Activated CD8-positive, alpha-beta T cell treated with anti-CD3 and anti-CD28 coated beads, Interleukin-2, amount 10 ng/mL, durations not matched to agents 7 days and 5 days (primary cell): ENCODE results near the gene SNX3. TPM values are rescaled to one million over a fixed set of nuclear protein-coding genes. Genes with fewer than 3 reads are reported as not detected.
A peak's percentile ranks its signal among the peaks of the same experiment; 100 is the strongest.

Experiments used
- ATAC-seq: fragments of 150-1000 bp; cut with Tn5 transposase; one replicate; pipeline ENCODE4 v1.10.0; 2021; ENCODE audit warnings: moderate library complexity
- CTCF ChIA-PET: fragments of 350-600 bp; sonication (Branson Sonifier 250); formaldehyde crosslinking; loops from one replicate; lab custom pipeline; 2021; ENCODE audit warnings: antibody characterized with exemption; lab: Charles Lee
- POLR2A ChIA-PET: fragments of 350-600 bp; sonication (Branson Sonifier 250); formaldehyde crosslinking; loops from one replicate; lab custom pipeline; 2021; ENCODE audit warnings: antibody characterized with exemption; lab: Charles Lee
- DNase-seq: peaks from one replicate; pipeline ENCODE4 v3.0.0-alpha.2; 2020
- H3K27ac Mint-ChIP-seq: one replicate; pipeline ENCODE4 v1.8.0; 2021; ENCODE audit warnings: mild to moderate bottlenecking, mixed read lengths
- H3K27me3 Mint-ChIP-seq: one replicate; pipeline ENCODE4 v1.8.0; 2021; ENCODE audit warnings: low read depth, mixed read lengths
- H3K36me3 Mint-ChIP-seq: one replicate; pipeline ENCODE4 v1.8.0; 2021; ENCODE audit warnings: low read depth, mixed read lengths
- H3K4me1 Mint-ChIP-seq: one replicate; pipeline ENCODE4 v1.8.0; 2021; ENCODE audit warnings: low read depth, mixed read lengths
- H3K4me3 Mint-ChIP-seq: one replicate; pipeline ENCODE4 v1.8.0; 2021; ENCODE audit warnings: mild to moderate bottlenecking, mixed read lengths
- H3K9me3 Mint-ChIP-seq: one replicate; pipeline ENCODE4 v1.8.0; 2022; ENCODE audit warnings: mixed read lengths; ENCODE audit not compliant: insufficient read depth
- total RNA-seq, 2 experiments: library from RNA; stranded (reverse); gene quantifications; one replicate each; pipeline ENCODE4 v1.2.3, GENCODE V29; 2021

SNX3 gene
- total RNA-seq, 2 experiments from 2014 or later, result 91.5 to 91.9 TPM

- ATAC-seq, result no peak
- no peak overlapping the region for H3K27ac Mint-ChIP-seq
- H3K4me3 Mint-ChIP-seq, result no peak overlapping the region
- no peak for DNase-seq
- POLR2A ChIA-PET, result no interaction called here
- CTCF ChIA-PET, result interaction anchor here (1.3 to 1.5 kb wide), 2 partner anchors 12 to 14 kb away, joined by 3 to 4 read pairs; partner anchors contain the start of gene NR2E1
- H3K9me3 Mint-ChIP-seq, result no peaks in the 10 kb centered on the region
- peaks cover 13% of the 10 kb centered on the region for H3K4me1 Mint-ChIP-seq
- peaks cover 5% of the 10 kb centered on the region for H3K36me3 Mint-ChIP-seq
- peaks cover 70% of the 10 kb centered on the region for H3K27me3 Mint-ChIP-seq
Observed at GRCh38 chr6:108179741-108180140, 81.1 kb downstream of the SNX3 start.

GRCh38 chr6:108176281-108177089 lies 84.4 kb downstream of the SNX3 start:
- DNase-seq, result no peak
- peaks cover 15% of the 10 kb centered on the region for H3K4me1 Mint-ChIP-seq
- peaks cover 5% of the 10 kb centered on the region for H3K36me3 Mint-ChIP-seq
- no peak overlapping the region for H3K27ac Mint-ChIP-seq
- POLR2A ChIA-PET, result interaction anchor here (0.8 kb wide), 1 partner anchor 14 kb away, joined by 3 read pairs; no protein-coding TSS in a partner anchor
- H3K9me3 Mint-ChIP-seq, result no peaks in the 10 kb centered on the region
- ATAC-seq, result no peak
- CTCF ChIA-PET, result interaction anchor here (0.6 to 2.9 kb wide), 3 partner anchors 58 to 316 kb away, joined by 3 to 15 read pairs (median 3); no protein-coding TSS in a partner anchor
- H3K27me3 Mint-ChIP-seq, result peaks cover 85% of the 10 kb centered on the region
- peak overlapping the region; percentile 45 for H3K4me3 Mint-ChIP-seq

- no peak for ATAC-seq
- Mint-ChIP-seq H3K4me1 (peaks cover 19% of the 10 kb centered on the region), H3K27ac (no peak overlapping the region), H3K27me3 (peaks cover 88% of the 10 kb centered on the region), H3K4me3 (peak overlapping the region; percentile 45), H3K9me3 (no peaks in the 10 kb centered on the region), H3K36me3 (peaks cover 5% of the 10 kb centered on the region)
- POLR2A ChIA-PET, result interaction anchor here (0.6 kb wide), 1 partner anchor 20 kb away, joined by 4 read pairs; no protein-coding TSS in a partner anchor
- no peak for DNase-seq
- CTCF ChIA-PET, result interaction anchor here (0.6 to 2.9 kb wide), 3 partner anchors 57 to 316 kb away, joined by 3 to 15 read pairs (median 3); no protein-coding TSS in a partner anchor
Observed at GRCh38 chr6:108175592-108176279, 85.1 kb downstream of the SNX3 start.

- H3K36me3 Mint-ChIP-seq, result peaks cover 5% of the 10 kb centered on the region
- peaks cover 19% of the 10 kb centered on the region for H3K4me1 Mint-ChIP-seq
- no peaks in the 10 kb centered on the region for H3K9me3 Mint-ChIP-seq
- no peak overlapping the region for H3K27ac Mint-ChIP-seq
- no peak for ATAC-seq
- CTCF ChIA-PET, result interaction anchor here (1.1 kb wide), 1 partner anchor 193 kb away, joined by 3 read pairs; no protein-coding TSS in a partner anchor
- H3K4me3 Mint-ChIP-seq, result no peak overlapping the region
- POLR2A ChIA-PET, result no interaction called here
- no peak for DNase-seq
- peaks cover 85% of the 10 kb centered on the region for H3K27me3 Mint-ChIP-seq
Observed at GRCh38 chr6:108175176-108175591, 85.7 kb downstream of the SNX3 start.

DNA sequence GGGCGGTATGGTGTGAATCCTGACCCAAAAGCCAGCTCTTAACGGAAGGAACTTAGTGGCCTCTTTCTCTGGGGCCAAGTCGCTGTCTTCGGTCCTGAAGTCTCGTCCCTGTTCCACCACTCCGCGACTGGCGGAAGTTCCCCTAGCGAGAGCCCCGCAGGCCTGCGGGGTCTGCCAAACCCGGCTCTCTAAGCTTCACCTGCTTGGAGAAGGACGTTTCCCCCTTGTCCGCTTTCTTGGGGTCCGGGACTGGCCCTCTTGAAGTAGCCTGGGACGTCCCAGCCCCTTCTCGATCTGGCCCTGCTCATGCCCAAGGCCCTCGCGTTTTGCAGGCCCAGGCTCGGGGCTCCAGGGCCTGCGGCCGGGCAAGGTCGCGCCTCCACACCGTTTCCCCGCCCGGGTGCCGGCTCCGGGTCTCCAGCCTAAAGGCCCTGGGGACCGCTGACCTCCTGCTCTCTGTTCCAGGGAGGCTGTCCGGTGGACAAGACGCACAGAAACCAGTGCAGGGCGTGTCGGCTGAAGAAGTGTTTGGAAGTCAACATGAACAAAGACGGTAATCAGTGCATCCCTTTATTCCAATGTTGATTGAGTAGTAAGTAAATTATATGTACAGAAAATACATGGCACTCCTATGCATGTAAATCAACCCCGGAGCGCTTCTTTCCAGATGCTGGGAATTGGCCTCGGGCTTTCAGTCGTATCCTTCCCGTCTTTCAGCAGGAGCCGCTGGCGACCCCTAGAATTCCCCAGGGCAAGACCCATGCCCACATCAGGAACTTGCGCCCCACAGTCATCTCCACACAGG lies 86.3 kb downstream of the SNX3 start:
- peaks cover 5% of the 10 kb centered on the region for H3K36me3 Mint-ChIP-seq
- peaks cover 85% of the 10 kb centered on the region for H3K27me3 Mint-ChIP-seq
- peak; percentile 73 for DNase-seq
- H3K4me1 Mint-ChIP-seq, result peaks cover 19% of the 10 kb centered on the region
- CTCF ChIA-PET, result interaction anchor here (1.2 to 1.3 kb wide), 2 partner anchors 62 to 317 kb away, joined by 3 read pairs; no protein-coding TSS in a partner anchor
- POLR2A ChIA-PET, result no interaction called here
- no peaks in the 10 kb centered on the region for H3K9me3 Mint-ChIP-seq
- no peak overlapping the region for H3K4me3 Mint-ChIP-seq
- peak; percentile 83 for ATAC-seq
- H3K27ac Mint-ChIP-seq, result no peak overlapping the region

- no peaks in the 10 kb centered on the region for H3K9me3 Mint-ChIP-seq
- CTCF ChIA-PET, result interaction anchor here (1.0 to 1.1 kb wide), 2 partner anchors 9 to 320 kb away, joined by 3 to 4 read pairs; no protein-coding TSS in a partner anchor
Observed at GRCh38 chr6:108171918-108172516, 88.8 kb downstream of the SNX3 start.

GRCh38 chr6:108171291-108171917 lies 89.4 kb downstream of the SNX3 start:
- DNase-seq (no peak), ATAC-seq (no peak)
- ChIA-PET POLR2A (no interaction called here), CTCF (interaction anchor here (1.1 kb wide), 1 partner anchor 320 kb away, joined by 4 read pairs; no protein-coding TSS in a partner anchor)
- Mint-ChIP-seq H3K4me1 (peaks cover 38% of the 10 kb centered on the region), H3K9me3 (no peaks in the 10 kb centered on the region), H3K4me3 (peak overlapping the region; percentile 1), H3K27me3 (peaks cover 77% of the 10 kb centered on the region), H3K36me3 (peaks cover 11% of the 10 kb centered on the region), H3K27ac (no peak overlapping the region)

More at GRCh38 chr6:108171918-108172516, 88.8 kb downstream of the SNX3 start:
- Mint-ChIP-seq H3K4me3 (no peak overlapping the region), H3K27me3 (peaks cover 79% of the 10 kb centered on the region), H3K4me1 (peaks cover 36% of the 10 kb centered on the region), H3K36me3 (peaks cover 10% of the 10 kb centered on the region), H3K27ac (no peak overlapping the region)
- DNase-seq, result no peak
- ATAC-seq, result no peak
- POLR2A ChIA-PET, result interaction anchor here (0.7 kb wide), 1 partner anchor 16 kb away, joined by 3 read pairs; no protein-coding TSS in a partner anchor

DNA sequence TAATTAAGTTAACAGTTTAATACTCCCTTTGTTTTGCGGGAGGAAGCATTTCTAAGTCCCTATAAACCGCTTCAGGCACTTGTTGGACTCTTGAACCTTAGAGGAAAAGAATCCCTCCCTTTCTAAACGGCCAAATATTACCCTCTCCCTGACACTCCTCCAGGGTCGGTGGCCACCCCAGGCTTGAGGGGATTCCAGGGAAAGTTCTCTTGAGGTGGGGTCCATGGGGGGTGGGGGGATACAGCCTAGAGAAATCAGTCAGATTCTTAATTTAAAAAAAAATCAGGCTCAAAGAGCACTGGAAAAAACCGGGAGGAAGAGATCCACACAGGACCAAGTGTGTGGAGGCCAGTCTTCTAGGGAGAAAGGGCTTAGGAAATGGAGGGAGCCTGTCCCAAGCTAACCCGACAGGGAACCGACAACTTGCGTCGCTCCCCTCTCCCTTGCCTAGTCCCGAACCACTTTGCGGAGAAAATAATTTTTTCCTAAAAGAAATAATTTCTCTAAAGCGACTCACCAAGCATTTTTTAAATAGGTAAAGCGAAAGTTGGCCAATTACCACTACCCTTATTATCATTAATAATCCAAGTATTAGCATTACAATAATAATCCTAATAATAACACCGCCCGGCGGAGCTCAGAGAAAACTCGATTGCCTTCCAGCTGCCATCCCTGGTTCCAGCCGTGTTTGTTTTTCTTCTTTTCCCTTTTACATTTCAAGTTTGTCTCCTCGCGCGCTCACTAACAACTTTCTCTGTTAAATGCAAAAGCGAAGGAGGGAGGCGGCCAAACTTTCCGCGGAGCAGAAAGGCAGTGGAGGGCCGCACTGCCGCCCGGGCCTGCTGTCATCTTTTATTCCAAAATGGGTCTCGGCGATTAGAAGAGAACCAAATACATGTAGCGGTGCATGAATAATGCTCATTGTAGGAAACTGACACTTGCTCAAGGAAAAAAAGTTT lies 90.2 kb downstream of the SNX3 start:
- H3K4me1 Mint-ChIP-seq, result peaks cover 35% of the 10 kb centered on the region
- H3K27me3 Mint-ChIP-seq, result peaks cover 77% of the 10 kb centered on the region
- H3K9me3 Mint-ChIP-seq, result no peaks in the 10 kb centered on the region
- POLR2A ChIA-PET, result no interaction called here
- no peak overlapping the region for H3K27ac Mint-ChIP-seq
- no peak overlapping the region for H3K4me3 Mint-ChIP-seq
- CTCF ChIA-PET, result no interaction called here
- ATAC-seq (no peak), DNase-seq (no peak)
- H3K36me3 Mint-ChIP-seq, result peaks cover 13% of the 10 kb centered on the region

DNA sequence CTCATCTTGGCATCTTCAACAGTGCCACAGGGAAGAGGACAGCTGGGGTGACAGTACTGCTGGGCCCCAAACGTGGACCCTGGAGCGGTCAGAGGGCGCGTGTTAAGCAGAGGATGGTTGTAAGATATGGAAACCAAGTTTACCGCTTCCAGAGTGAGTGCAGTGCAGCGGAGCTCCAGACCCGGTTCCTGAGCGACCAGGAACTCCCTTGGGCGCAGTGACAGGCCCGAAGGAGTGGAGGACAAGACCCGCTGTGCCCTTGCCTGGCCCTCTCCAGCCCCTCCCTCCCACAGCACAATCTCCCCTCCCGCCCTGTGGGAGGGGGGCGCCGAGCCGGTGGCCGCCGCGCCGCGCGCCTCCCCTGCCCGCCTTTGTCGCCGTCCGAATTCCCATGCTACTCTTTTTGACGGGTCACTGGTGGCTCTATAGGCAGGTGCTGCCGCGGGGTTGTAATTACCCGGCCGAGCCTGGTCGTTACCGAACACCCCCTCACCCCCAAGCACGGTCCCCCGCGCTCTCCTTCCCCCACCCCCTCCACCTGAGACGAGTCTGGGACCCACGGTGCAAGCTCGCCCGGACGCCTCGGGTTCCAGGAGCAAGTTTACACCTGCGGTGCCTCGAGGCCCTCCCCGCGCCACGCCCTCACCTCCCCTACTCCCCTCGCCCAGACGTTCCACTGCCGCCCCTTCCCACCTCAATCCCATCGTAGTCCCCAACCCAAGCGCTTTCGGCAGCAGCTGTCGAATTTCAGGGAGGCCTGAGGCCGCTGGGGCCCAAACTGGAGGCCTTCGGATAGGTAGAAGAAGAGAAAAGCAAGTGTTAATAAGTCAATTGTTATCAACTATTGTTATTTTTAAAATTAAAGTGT lies 91.1 kb downstream of the SNX3 start:
- no peak for ATAC-seq
- Mint-ChIP-seq H3K36me3 (peaks cover 10% of the 10 kb centered on the region), H3K27me3 (peaks cover 77% of the 10 kb centered on the region), H3K4me1 (peaks cover 35% of the 10 kb centered on the region), H3K27ac (peak overlapping the region; percentile 34), H3K4me3 (peak overlapping the region; percentile 36), H3K9me3 (no peaks in the 10 kb centered on the region)
- ChIA-PET POLR2A (no interaction called here), CTCF (interaction anchor here (2.2 kb wide), 1 partner anchor 323 kb away, joined by 12 read pairs; no protein-coding TSS in a partner anchor)
- no peak for DNase-seq
